Jurkat, Clone E6-1 (cell line): ENCODE data around the gene EMC10. TPM values are rescaled to one million over a fixed set of nuclear protein-coding genes. Genes with fewer than 3 reads are reported as not detected.
"Not testable (repeated sequence)": the region's sequence is repeated elsewhere in the genome, so short reads cannot be mapped to it uniquely, and the experiment has no call there.

ENCODE experiments used
- DNase-seq: peaks from one replicate; pipeline ENCODE4 v3.0.0-alpha.2; 2011; ENCODE audit warnings: low read depth, low spot score
- H3K4me3 ChIP-seq: 2 replicates; pipeline ENCODE4 v1.5.1; 2011; ENCODE audit warnings: mild to moderate bottlenecking, low read length, control low read depth, moderate library complexity
- polyA plus RNA-seq: library from polyadenylated mRNA; unstranded; fragments of >200 nt; gene quantifications from one replicate; pipeline ENCODE4 v1.2.1, GENCODE V29; 2012; ENCODE audit warnings: missing spikeins; ENCODE audit not compliant: insufficient read length, insufficient read depth

EMC10 gene
- 56.6 TPM for polyA plus RNA-seq

GRCh38 chr19:50476224-50476906 is at the start of gene EMC10, which contains the start of gene GARIN5A:
Gene EMC10, plus strand, starts transcription at chr19:50476507. Its CDS starts 38 bp downstream, at chr19:50476545.
Gene GARIN5A, minus strand, starts transcription at chr19:50476848. Its CDS starts 460 bp downstream, at chr19:50476388.
- DNase-seq, result peak; percentile 92
- peak within 1 kb of the TSS; percentile 94 for H3K4me3 ChIP-seq

GRCh38 chr19:50427318-50427925 is 48.9 kb upstream of the EMC10 start:
- DNase-seq, result no peak
- no peak overlapping the region for H3K4me3 ChIP-seq

- no peak for DNase-seq
- no peak overlapping the region for H3K4me3 ChIP-seq
Observed at GRCh38 chr19:50427997-50428425, 48.3 kb upstream of the EMC10 start.

- DNase-seq, result no peak
Observed at GRCh38 chr19:50428772-50429463, 47.4 kb upstream of the EMC10 start.

GRCh38 chr19:50430888-50431342 is 45.4 kb upstream of the EMC10 start:
- peak overlapping the region; percentile 60 for H3K4me3 ChIP-seq
- DNase-seq, result no peak

More at GRCh38 chr19:50428772-50429463, 47.4 kb upstream of the EMC10 start:
- H3K4me3 ChIP-seq, result no peak overlapping the region

- H3K4me3 ChIP-seq, result peak overlapping the region; percentile 60
- peak; percentile 53 for DNase-seq
Observed at GRCh38 chr19:50431343-50432220, 44.7 kb upstream of the EMC10 start.

GRCh38 chr19:50432221-50433028 is 43.9 kb upstream of the EMC10 start, which contains the start of gene MYBPC2:
Gene MYBPC2, plus strand, starts transcription at chr19:50432892. Its CDS starts 62 bp downstream, at chr19:50432954.
- peak within 1 kb of the TSS; percentile 60 for H3K4me3 ChIP-seq
- DNase-seq, result no peak

GRCh38 chr19:50433201-50434180 is 42.8 kb upstream of the EMC10 start:
- DNase-seq, result no peak
- no peak overlapping the region for H3K4me3 ChIP-seq

GRCh38 chr19:50434525-50434924 is 41.8 kb upstream of the EMC10 start:
- H3K4me3 ChIP-seq, result no peak overlapping the region
- DNase-seq, result no peak

- no peak overlapping the region for H3K4me3 ChIP-seq
Observed at GRCh38 chr19:50435221-50435620, 41.1 kb upstream of the EMC10 start.

GRCh38 chr19:50435627-50436026 is 40.7 kb upstream of the EMC10 start:
- no peak overlapping the region for H3K4me3 ChIP-seq
- no peak for DNase-seq

More at GRCh38 chr19:50435221-50435620, 41.1 kb upstream of the EMC10 start:
- DNase-seq, result no peak

GRCh38 chr19:50437862-50438449 is 38.4 kb upstream of the EMC10 start:
- no peak for DNase-seq
- no peak overlapping the region for H3K4me3 ChIP-seq

GRCh38 chr19:50439130-50439529 is 37.2 kb upstream of the EMC10 start:
- not testable (repeated sequence) for DNase-seq, H3K4me3 ChIP-seq

- no peak overlapping the region for H3K4me3 ChIP-seq
- no peak for DNase-seq
Observed at GRCh38 chr19:50444059-50444458, 32.2 kb upstream of the EMC10 start.

GRCh38 chr19:50447053-50447452 is 29.3 kb upstream of the EMC10 start:
- DNase-seq, result no peak
- H3K4me3 ChIP-seq, result no peak overlapping the region

- no peak for DNase-seq
- H3K4me3 ChIP-seq, result no peak overlapping the region
Observed at GRCh38 chr19:50447750-50448149, 28.6 kb upstream of the EMC10 start.
